HFF-Myc (cell line): ENCODE measurements around the gene KCND2.

Experiments used
- DNase-seq: peaks from one replicate; pipeline ENCODE4 v3.0.0-alpha.2; 2011; ENCODE audit warnings: low read depth; ENCODE audit errors: extremely low read depth
- H3K4me3 ChIP-seq: replicated peaks from 2 replicates; pipeline ENCODE4 v1.5.1; 2011; ENCODE audit warnings: low read depth, mild to moderate bottlenecking, control low read depth, low read length
- CTCF ChIP-seq: IDR thresholded peaks from 2 replicates; pipeline ENCODE4 v1.5.1; 2012; ENCODE audit warnings: mild to moderate bottlenecking, low read depth, low read length, control low read depth; ENCODE audit errors: missing control alignments

The KCND2 gene

DNA sequence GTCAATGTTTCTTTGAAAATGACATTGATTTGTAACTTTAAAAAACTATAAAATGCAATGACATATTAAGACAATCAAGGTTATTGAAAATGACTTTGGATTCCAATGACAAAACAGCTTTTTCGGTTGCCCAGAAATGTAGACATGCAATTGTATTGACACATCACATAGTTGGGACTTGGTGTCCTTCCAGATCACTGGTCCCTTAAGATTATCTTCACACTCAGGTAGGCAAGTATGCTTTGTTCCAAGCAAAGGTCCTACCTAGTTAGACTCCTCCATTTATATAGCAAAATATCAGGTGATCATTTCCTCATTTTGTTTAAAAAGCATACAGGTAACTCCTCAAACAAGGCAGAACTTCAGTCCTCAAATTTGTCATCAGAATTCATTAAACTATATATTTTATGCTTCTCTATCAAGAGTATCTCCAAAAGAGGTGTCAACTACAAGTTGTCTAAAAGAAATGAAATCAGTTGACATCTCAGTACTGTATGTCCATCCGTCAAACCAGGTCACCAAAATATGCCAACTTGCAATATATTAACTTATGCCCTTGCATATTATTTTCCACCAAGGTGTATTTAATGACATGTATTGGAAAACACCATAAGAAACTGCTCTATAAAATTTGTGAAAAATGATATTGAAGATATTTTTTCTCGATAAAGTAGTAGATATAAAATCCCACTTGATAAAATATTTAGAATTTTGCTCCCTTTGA, 520.4 kb downstream of the KCND2 start:
- no peak overlapping the region for H3K4me3 ChIP-seq
- no peak for TF ChIP-seq CTCF
- DNase-seq, result no peak

- TF ChIP-seq CTCF, result no peak
- no peak overlapping the region for H3K4me3 ChIP-seq
- DNase-seq, result no peak
These were observed 521.2 kb downstream of the KCND2 start for GRCh38 chr7:120794106-120794729.

- no peak for DNase-seq
- no peak for TF ChIP-seq CTCF
- no peak overlapping the region for H3K4me3 ChIP-seq
These were observed 524.2 kb downstream of the KCND2 start for GRCh38 chr7:120797026-120797645.

GRCh38 chr7:120799147-120799546, 526.2 kb downstream of the KCND2 start:
- no peak for TF ChIP-seq CTCF
- H3K4me3 ChIP-seq, result no peak overlapping the region
- no peak for DNase-seq
